GM19372 (cell line): ENCODE measurements around the gene C19orf53.
A peak's percentile ranks its signal among the peaks of the same experiment; 100 is the strongest.

ENCODE experiments used
- ATAC-seq: cut with Tn5 transposase; IDR thresholded peaks from one replicate; pipeline ENCODE4 v1.9.1; 2021; ENCODE audit warnings: mild to moderate bottlenecking, low read depth, moderate library complexity; ENCODE audit not compliant: unreplicated experiment

C19orf53 gene

GRCh38 chr19:13795595-13796300 is 21.5 kb downstream of the C19orf53 start:
- peak; percentile 23 for ATAC-seq

DNA sequence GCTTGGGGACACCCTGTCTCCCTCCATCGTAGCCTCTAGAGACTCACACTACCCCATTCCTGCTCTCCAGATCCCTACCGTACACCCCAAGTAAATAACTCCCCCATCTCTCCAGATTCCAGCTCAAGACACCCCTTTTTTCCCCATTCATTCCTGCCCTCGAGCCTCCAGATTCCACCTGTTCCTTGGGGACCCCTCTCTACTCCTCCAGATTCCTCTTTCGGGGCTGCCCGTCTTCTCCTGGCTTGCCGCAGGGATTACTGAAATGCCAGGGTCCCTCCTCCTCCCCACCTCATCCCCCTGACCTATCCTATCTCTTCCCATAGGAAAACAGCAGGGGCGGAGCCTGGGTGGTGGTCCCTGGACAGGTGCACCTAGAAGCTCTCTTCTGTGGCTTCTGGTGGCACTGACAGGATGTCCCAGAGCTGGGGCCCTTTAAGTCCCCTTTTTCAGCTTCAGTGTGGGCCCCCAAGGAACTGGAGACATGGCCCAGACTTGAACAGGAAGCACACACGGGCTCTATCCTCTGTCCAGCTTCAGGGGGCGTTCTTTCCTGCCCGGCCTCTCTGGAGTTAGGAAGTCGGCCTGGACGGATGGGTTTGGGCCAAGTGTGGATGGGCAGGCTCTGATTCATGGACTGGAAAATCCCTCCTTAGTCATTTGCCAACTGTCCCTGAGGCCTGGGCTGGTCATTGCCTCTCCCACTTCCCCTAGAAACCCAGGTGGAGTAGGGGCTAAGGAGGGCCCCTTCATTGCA is 22.2 kb downstream of the C19orf53 start:
- no peak for ATAC-seq

- ATAC-seq: no peak
Measured at GRCh38 chr19:13797058-13797440, 22.8 kb downstream of the C19orf53 start.

- ATAC-seq: no peak
Measured at GRCh38 chr19:13797870-13798269, 23.6 kb downstream of the C19orf53 start.

- no peak for ATAC-seq
Measured at GRCh38 chr19:13799669-13800068, 25.4 kb downstream of the C19orf53 start.

GRCh38 chr19:13803038-13803437 is 28.8 kb downstream of the C19orf53 start:
- no peak for ATAC-seq

GRCh38 chr19:13804830-13805683 is 30.8 kb downstream of the C19orf53 start:
- ATAC-seq: no peak

GRCh38 chr19:13806728-13807127 is 32.5 kb downstream of the C19orf53 start:
- ATAC-seq: no peak

GRCh38 chr19:13807421-13808021 is 33.3 kb downstream of the C19orf53 start:
- ATAC-seq: no peak

GRCh38 chr19:13808856-13809255 is 34.6 kb downstream of the C19orf53 start:
- ATAC-seq: no peak

- ATAC-seq: no peak
Measured at GRCh38 chr19:13812544-13812943, 38.3 kb downstream of the C19orf53 start.

GRCh38 chr19:13813147-13813546 is 38.9 kb downstream of the C19orf53 start:
- ATAC-seq: no peak

DNA sequence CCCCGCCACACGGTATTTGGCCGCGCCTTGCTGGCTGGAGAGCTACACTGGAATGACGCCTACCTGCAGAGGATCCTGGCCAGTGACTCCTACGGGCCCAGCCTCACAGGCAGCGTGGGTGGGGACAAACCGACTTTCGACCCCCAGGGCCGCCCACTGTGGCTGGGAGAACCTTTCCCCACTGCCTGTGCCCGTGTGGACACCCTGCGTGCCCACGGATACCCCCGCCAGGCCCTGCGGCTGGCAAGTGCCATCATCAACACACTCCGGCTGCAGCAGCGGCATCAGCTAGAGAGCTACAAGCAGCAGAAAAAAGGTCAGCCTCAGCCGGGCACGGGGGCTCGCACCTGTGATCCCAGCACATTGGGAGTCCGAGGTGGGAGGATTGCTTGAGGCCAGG is 40.3 kb downstream of the C19orf53 start:
- ATAC-seq: no peak

GRCh38 chr19:13817018-13817614 is 42.9 kb downstream of the C19orf53 start:
- no peak for ATAC-seq

DNA sequence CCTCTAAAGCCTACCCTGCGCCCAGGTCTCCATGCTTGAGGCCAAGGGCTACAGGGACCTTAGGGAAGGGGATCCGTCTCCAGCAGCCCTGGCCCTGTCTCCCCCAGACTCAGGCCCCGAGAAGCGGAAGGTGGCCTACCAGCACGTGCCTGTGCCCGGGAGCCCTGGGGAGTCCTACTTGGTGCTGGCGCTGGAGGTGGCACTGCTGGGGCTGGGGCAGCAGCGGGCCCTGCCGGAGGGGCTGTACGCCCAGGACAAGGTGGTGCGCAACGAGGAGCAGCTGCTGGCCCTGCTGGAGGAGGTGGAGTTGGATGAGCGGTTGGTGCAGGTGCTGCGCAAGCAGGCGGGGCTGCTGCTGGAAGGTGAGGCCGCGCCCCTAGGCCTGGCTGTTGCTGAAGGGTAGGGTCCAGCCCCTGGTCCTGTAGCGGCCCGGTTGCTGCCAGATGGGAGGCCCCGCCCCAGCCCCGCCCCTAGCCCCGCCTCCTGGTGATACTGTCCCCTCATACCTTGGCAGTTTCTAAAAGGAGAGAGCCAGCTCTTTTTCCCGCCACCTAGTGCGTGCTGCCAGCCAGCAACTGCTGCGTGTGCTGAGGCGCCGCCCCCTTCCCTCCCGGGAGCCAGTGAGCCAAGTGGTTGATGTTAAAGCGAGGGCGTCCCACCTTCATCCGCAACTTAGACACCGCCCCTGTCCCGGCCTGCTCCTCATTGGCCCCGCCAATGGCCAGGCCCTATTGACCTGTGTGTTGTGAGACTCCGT is 43.5 kb downstream of the C19orf53 start:
- ATAC-seq: no peak

- no peak for ATAC-seq
Measured at GRCh38 chr19:13819238-13819637, 45.0 kb downstream of the C19orf53 start.

DNA sequence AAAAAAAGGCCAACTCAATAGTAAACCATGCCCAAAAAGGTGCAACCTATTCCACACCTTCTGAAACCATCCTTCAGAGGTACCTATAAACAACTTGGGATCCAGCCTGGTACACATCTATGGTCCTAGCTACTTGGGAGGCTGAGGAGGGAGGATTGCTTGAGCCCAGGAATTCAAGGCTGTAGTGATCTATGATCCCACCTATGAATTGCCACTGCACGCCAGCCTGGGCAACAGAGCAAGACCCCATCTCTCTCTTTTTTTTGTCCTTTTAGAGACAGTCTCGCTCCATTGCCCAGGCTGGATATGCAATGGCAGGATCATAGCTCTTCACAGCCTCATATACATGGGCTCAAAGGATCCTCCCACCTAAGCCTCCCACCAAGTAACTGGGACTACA is 47.0 kb downstream of the C19orf53 start:
- no peak for ATAC-seq

DNA sequence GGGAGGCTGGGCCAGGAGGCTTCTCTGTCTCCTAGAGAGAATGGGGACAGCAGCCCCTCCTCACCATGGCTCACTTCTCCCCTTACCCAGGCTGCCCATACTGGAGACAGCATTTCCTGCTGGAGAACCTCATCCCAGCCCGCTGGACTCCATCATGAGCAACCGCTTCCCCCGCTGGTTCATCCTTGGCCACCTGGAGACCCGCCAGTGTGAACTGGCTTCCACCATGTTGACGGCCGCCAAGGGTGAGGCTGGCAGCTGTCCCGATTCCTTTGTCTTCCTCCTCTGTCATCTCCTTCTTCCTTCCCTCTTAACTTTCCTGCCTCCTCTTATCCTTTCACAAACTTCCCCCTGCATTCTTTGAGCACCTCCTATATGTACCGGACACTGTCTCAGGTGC is 49.0 kb downstream of the C19orf53 start:
- no peak for ATAC-seq

DNA sequence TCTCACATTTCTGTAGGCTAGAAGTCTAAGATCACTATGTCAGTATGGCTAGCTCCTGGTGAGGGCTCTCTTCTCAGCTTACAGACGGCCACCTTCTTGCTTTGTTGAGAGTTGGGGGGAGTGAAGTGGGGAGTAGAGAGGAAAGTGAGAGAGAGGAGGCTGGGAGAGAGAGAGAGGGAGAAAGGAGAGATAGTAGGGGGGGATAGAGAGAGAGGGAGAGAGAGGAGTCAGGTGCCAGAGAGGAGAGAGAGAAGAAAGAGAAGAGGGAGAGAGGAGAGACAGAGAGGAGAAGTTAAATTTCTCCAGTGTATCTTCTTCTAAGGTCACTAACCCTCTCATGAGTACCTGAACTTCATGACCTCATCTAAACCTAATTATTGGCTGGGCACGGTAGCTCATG is 49.6 kb downstream of the C19orf53 start:
- no peak for ATAC-seq

GRCh38 chr19:13824703-13825102 is 50.4 kb downstream of the C19orf53 start:
- ATAC-seq: no peak
